ENCODE data around the gene MYMX.

- TF ChIP-seq EZH2phosphoT487 (IDR thresholded peaks at IDR 0.05; ENCODE audit: borderline replicate concordance), result no peak
- TF ChIP-seq, protein P1, sequence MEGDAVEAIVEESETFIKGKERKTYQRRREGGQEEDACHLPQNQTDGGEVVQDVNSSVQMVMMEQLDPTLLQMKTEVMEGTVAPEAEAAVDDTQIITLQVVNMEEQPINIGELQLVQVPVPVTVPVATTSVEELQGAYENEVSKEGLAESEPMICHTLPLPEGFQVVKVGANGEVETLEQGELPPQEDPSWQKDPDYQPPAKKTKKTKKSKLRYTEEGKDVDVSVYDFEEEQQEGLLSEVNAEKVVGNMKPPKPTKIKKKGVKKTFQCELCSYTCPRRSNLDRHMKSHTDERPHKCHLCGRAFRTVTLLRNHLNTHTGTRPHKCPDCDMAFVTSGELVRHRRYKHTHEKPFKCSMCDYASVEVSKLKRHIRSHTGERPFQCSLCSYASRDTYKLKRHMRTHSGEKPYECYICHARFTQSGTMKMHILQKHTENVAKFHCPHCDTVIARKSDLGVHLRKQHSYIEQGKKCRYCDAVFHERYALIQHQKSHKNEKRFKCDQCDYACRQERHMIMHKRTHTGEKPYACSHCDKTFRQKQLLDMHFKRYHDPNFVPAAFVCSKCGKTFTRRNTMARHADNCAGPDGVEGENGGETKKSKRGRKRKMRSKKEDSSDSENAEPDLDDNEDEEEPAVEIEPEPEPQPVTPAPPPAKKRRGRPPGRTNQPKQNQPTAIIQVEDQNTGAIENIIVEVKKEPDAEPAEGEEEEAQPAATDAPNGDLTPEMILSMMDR (IDR thresholded peaks at IDR 0.05 in 2 of 3, conservative IDR thresholded peaks at IDR 0.05 in 1 of 3; ENCODE audit: borderline replicate concordance in 1 of 3, insufficient read depth in 1 of 3, low read depth in 2 of 3, low read length in 2 of 3), result no peak
- no peak for TF ChIP-seq TCF7L2 (IDR thresholded peaks at IDR 0.05; ENCODE audit: borderline replicate concordance, extremely low read depth, insufficient read depth, insufficient read length)
- TF ChIP-seq POLR2A (IDR thresholded peaks at IDR 0.05; ENCODE audit: borderline replicate concordance, extremely low read depth, insufficient read depth, insufficient read length), result no peak
- no peak for TF ChIP-seq POLR2AphosphoS5 (IDR thresholded peaks at IDR 0.05; ENCODE audit: low read depth, low read length)
- no peak for TF ChIP-seq ZFX (IDR thresholded peaks at IDR 0.05)
- TF ChIP-seq ZNF274 (IDR thresholded peaks at IDR 0.05; ENCODE audit: low read depth, low read length), result no peak
Measured at GRCh38 chr6:44180406-44180805, 36.3 kb upstream of the MYMX start.
